Stimulated activated CD4-positive, alpha-beta T cell treated with anti-CD3 and anti-CD28 coated beads, Interleukin-4, amount 100 ng/mL, for 4 hours (primary cell): ENCODE data around the gene ZNF641.

Source experiments
- DNase-seq, 2 experiments: peaks; one replicate each; pipeline ENCODE4 v3.0.0-alpha.2; 2020

The ZNF641 gene

DNA sequence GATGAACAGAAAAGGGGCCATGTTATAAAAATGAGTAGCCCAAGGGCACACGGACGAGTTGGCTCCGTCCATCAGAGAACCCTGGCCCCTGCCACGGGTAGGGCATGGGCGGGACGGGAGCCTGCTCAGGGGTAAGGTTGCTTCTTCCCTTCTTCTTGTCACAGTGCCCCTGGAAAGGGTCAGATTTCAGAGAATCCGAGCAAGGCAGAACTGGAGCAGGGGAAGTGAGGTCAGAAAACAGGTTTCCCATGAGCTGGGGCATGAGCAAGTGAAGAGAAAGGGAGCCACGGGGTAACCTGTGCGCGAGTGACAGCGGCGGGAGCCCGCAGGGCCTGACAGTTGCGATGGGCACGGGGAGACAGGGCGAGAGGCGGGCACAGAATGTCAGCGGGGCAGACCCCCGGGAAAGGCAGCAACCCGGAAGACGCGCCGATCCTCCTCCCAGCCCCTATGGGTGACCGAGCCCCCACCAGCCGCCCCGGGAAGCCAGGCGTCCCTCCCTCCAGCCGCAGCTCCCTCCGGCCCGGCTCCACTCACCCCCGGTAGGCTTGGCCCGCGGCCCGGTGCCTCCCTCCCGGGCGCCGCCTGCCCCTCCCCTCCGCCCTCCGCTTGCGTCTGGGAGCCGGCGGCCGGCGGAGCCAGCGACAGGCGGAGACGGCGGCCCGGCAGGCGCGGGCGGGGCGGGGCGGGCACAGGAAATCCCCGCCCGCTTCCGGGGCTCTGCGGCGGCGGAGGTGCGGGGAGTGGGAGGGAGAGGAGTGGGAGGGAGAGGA is at the start of gene ZNF641:
Gene ZNF641 (minus strand): TSS at position 671 of the 773 bp plus-strand sequence. CDS start 2,829 bp downstream, outside the sequence.
- DNase-seq: peak; percentile 72 to 82

- no peak for DNase-seq
Observed at GRCh38 chr12:48390026-48390425, 39.3 kb upstream of the ZNF641 start.

GRCh38 chr12:48389409-48389808 is 38.7 kb upstream of the ZNF641 start:
- DNase-seq: no peak

DNA sequence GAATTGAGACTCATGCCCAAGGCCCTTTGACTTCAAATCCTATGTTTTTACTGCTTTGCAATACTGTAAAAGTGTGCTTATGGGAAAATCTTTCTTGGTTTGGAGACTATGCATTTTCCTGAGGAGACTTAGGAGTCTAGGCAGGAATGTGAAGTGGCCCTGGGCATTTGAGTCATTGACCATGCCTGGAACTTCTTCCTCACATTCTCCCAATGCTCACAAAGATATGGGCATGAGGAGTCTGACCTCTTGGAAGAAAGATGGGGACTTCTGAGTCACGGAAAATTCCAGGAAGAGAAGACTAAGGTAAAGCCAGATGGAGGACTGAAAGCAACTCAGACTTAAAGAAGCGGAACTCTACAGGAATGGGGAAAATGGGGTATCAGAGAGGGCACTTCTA is 38.2 kb upstream of the ZNF641 start:
- no peak for DNase-seq

GRCh38 chr12:48388460-48388859 is 37.7 kb upstream of the ZNF641 start:
- no peak for DNase-seq

- DNase-seq: no peak
Observed at GRCh38 chr12:48380596-48380995, 29.9 kb upstream of the ZNF641 start.

DNA sequence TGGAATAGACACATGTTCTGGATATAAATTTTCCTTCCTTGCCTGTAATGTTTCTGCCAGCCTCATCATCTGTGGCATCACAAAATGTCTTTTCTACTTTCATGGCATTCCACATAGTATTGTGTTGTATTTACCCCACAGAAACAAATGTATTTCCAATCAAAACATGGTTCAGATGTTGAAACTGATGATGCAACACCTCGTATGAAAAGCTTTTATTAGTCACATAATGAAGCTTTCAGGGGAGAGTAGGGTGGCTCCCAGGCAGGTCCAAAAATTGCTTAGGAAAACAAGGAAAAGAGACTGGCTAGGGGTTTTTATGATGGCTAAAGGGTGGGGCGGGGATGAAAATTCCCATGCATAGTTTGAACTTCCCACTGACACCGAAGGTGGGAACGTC is 29.1 kb upstream of the ZNF641 start:
- no peak for DNase-seq

- DNase-seq: no peak
Observed at GRCh38 chr12:48377646-48378045, 26.9 kb upstream of the ZNF641 start.

GRCh38 chr12:48374164-48374563 is 23.4 kb upstream of the ZNF641 start:
- DNase-seq: no peak

- DNase-seq: no peak
Observed at GRCh38 chr12:48366131-48366530, 15.4 kb upstream of the ZNF641 start.

GRCh38 chr12:48361664-48362339 is 11.1 kb upstream of the ZNF641 start:
- DNase-seq: no peak

DNA sequence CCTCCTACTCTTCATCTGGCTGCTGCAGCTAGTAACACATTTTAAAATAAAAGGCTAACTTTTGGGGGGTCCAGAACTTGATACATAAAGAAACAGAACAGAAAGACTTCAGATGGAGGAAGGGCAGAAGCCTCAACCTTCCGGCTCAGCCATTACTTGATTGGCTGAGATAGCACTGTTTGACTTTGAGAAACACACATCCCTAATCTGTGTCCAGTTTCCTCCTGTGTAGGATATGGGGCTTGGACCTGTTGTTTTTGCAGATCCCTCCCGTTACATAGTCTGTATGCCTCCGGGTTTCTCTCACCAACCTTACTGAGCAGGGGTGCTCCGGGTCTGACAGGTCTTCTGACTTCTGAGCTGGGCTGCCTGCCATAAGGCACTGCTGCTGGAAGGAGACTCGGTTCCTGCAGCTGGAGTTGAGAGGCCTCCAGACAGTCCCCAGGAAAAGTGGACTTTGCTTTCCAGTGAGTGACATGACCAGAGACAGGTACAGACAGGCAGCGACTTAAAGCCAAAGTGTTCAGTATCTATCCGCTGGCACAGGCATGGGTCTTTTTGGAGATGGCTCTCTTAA is 8.3 kb upstream of the ZNF641 start:
- DNase-seq: no peak

DNA sequence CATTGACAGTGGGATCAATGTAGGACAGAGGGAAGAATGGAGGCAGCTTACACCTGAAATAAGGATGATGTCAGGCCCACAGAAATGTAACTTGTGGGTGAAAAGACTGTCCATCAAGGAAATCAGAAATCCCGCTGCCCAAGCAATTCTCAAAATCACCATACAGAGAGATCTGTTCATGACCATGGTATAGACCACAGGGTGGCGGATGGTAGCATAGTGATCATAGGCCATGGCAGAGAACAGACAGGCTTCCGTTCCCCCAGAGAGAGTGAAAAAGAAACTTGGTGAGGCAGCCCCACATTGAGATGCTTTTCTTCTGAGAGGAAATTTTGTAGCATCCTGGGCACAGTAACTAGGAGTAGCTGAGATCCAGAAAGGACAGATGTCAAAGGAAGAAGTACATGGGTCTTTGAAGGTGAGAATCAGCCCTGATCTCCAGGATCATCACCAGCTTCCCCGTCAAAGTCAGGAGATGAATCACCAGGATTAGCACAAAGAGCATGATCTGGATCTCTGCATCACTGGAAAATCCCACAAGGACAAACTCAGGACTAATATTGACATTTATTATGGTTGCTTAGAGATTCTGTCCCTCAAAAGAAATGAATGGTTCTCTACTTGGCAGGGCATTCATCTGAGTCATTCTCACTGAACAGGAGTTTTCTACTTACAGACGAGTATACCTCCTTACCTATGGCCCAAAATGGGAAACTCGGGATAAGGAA is 5.5 kb upstream of the ZNF641 start:
- DNase-seq: no peak

GRCh38 chr12:48352157-48352760 is 1.5 kb upstream of the ZNF641 start:
- no peak for DNase-seq

GRCh38 chr12:48351022-48351708 is 446 bp upstream of the ZNF641 start:
- DNase-seq: no peak

- DNase-seq: no peak
Observed at GRCh38 chr12:48349471-48349870, 1.2 kb downstream of the ZNF641 start.

DNA sequence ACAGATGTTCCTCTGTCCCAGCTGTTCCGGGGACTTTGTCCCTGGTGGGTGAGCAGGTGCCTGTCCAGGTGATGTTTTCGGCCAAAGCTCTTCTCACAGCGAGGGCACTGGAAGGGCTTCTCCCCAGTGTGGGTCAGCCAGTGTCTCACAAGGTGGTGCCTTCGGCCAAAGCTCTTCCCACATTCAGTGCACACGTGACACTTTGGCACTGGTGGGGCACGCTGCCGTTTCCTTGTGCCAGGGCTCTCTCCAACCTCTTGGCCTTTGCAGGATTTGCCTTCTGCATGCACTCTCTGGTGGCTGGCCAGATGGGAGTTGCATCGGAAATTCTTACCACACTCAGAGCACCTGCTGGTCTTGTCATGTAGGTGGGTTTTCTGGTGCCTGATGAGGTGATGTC is 7.7 kb downstream of the ZNF641 start:
- no peak for DNase-seq

DNA sequence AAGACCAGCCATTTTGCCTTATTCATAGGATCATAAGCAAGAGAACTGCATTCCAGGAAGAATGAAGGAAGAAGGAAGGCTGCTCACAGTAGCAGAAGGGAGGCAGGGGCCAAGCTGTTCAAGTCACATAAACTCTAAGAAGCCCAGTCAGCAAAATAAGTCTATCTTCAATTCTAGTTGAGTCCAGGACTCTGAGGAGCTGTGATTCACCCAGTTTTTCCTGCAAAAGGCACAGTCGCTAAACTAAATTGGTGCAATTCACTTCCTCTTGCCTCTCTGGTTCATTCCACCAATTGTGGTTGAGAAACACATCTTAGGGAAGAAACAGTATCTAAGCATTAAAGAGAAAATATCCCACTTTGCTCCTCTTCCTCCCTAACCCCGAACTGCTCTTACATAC is 9.8 kb downstream of the ZNF641 start:
- no peak for DNase-seq

DNA sequence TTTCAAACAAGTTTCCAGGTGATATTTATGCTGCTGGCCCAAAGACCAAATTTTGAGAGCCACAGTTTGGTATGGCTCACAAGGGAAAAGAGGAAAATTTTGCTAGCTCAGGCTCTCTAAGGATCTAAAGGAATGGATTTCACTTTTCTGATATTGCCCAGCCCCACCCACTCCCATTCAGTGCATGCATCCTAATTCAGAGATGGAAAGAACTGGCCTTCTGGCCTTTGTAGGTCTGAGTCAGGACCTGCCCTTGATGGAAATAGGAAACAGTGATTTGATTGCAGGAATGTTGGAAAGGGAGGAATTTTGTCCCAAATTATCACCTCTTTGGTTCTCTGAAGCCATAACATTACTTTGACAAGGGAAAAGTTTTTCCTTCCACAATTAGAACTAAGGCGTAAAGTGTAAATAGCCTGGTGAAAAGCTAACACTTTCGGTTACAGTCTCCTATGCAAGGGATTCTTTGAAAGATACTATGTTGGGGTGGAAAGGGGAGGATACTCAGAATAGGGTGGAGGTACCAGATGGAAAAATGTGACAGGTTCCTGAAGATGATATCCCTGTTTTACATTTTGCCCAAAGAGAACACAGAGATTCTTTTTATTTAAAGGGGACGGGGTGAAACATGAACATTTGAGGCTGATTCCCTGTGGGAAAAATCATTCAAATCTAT is 11.1 kb downstream of the ZNF641 start:
- no peak for DNase-seq

- DNase-seq: no peak
Observed at GRCh38 chr12:48336564-48336963, 14.2 kb downstream of the ZNF641 start.

GRCh38 chr12:48336061-48336460 is 14.7 kb downstream of the ZNF641 start:
- no peak for DNase-seq

- no peak for DNase-seq
Observed at GRCh38 chr12:48334808-48335207, 15.9 kb downstream of the ZNF641 start.
